NCI-H187 (cell line): ENCODE measurements around the gene HLA-DPB1.

Experiments
- DNase-seq, 2 experiments: peaks; one replicate each; lab custom pipeline; 2025; lab: John Stamatoyannopoulos, UW

The HLA-DPB1 gene

DNA sequence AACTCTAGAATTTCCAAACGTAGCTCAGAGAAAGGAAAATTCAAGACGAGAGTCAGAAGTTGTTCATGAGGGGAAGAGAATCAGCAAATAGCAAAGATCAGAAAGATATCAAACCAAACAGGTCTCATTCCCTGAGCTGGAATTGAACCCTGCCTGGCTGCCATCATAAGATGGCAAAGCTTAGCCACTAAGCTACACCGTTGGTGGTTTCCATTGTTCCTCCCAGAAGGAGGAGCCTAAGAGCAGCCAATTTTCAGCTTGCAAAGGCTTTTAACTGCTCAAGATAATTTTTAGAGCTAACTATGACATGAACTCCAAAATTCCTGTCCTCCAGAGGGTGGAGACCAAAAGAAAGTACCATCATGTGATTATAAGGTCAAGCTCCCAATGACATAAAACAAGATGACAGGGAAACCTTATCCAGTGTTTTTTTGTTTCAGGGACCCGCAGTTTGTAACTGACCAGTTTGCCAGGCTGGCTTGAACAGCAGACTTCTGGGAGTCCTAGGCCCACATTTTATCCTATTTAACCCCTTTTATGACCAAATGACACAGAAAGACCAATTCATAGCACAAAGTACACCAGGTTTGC lies 60.6 kb downstream of the HLA-DPB1 start:
- no peak for DNase-seq
